ENCODE results near the gene EEF1A1.
"Not testable (repeated sequence)": the region's sequence is repeated elsewhere in the genome, so short reads cannot be mapped to it uniquely, and the experiment has no call there.

EEF1A1 gene

GRCh38 chr6:73520688-73521350 is at the start of gene EEF1A1:
EEF1A1 (minus strand) TSS chr6:73521032; CDS start chr6:73520026, 1,006 bp downstream.
- peak; percentile 100 for DNase-seq (ENCODE audit: low read depth)

- no peak for DNase-seq (ENCODE audit: low read depth)
Measured at GRCh38 chr6:73569121-73569520, 48.3 kb upstream of the EEF1A1 start.

GRCh38 chr6:73566954-73567591 is 46.2 kb upstream of the EEF1A1 start:
- DNase-seq (ENCODE audit: low read depth) = no peak

GRCh38 chr6:73566486-73566871 is 45.6 kb upstream of the EEF1A1 start:
- DNase-seq (ENCODE audit: low read depth) = not testable (repeated sequence)

GRCh38 chr6:73565767-73566485 is 45.1 kb upstream of the EEF1A1 start:
- DNase-seq (ENCODE audit: low read depth) = no peak

GRCh38 chr6:73564578-73565345 is 43.9 kb upstream of the EEF1A1 start:
- DNase-seq (ENCODE audit: low read depth) = no peak

GRCh38 chr6:73562558-73562957 is 41.7 kb upstream of the EEF1A1 start:
- no peak for DNase-seq (ENCODE audit: low read depth)

GRCh38 chr6:73560853-73561407 is 40.1 kb upstream of the EEF1A1 start:
- no peak for DNase-seq (ENCODE audit: low read depth)

GRCh38 chr6:73560182-73560732 is 39.4 kb upstream of the EEF1A1 start:
- no peak for DNase-seq (ENCODE audit: low read depth)

- DNase-seq (ENCODE audit: low read depth) = not testable (repeated sequence)
Measured at GRCh38 chr6:73559399-73559794, 38.6 kb upstream of the EEF1A1 start.

GRCh38 chr6:73558624-73559398 is 38.0 kb upstream of the EEF1A1 start:
- no peak for DNase-seq (ENCODE audit: low read depth)

- no peak for DNase-seq (ENCODE audit: low read depth)
Measured at GRCh38 chr6:73556836-73557235, 36.0 kb upstream of the EEF1A1 start.

- not testable (repeated sequence) for DNase-seq (ENCODE audit: low read depth)
Measured at GRCh38 chr6:73555380-73555949, 34.6 kb upstream of the EEF1A1 start.

- not testable (repeated sequence) for DNase-seq (ENCODE audit: low read depth)
Measured at GRCh38 chr6:73551115-73551514, 30.3 kb upstream of the EEF1A1 start.

- no peak for DNase-seq (ENCODE audit: low read depth)
Measured at GRCh38 chr6:73548458-73549446, 27.9 kb upstream of the EEF1A1 start.

GRCh38 chr6:73547036-73547435 is 26.2 kb upstream of the EEF1A1 start:
- no peak for DNase-seq (ENCODE audit: low read depth)

- DNase-seq (ENCODE audit: low read depth) = no peak
Measured at GRCh38 chr6:73542891-73543290, 22.1 kb upstream of the EEF1A1 start.

GRCh38 chr6:73542481-73542880 is 21.6 kb upstream of the EEF1A1 start:
- not testable (repeated sequence) for DNase-seq (ENCODE audit: low read depth)

- DNase-seq (ENCODE audit: low read depth) = no peak
Measured at GRCh38 chr6:73538116-73538779, 17.4 kb upstream of the EEF1A1 start.
